ENCODE measurements around the gene NID2. TPM values are rescaled to one million over a fixed set of nuclear protein-coding genes. Genes with fewer than 3 reads are reported as not detected.

NID2 gene
- total RNA-seq, 1 experiment from 2014 or later = 6.6 TPM

DNA sequence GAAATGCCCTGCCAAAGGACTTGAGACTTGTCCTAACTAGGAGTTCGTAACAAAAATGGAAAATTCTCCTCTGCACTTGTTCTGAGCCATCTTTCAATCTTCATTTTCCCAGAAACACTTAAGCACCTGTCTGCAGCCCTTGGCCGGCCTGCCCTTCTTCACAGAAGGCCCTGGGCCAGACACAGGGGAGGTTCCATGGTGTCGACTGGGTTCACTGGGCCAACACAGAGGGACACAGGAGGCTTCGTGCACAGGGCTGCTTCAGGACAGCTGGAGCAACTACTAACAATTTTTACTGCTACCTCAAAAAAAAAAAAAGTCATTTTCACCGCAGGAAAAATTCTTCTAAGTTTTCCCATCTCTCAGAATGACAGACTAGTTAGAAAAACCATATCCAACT, 19.6 kb downstream of the NID2 start:
- H3K4me1 Mint-ChIP-seq = peaks cover 13 to 16% of the 10 kb centered on the region in 2 experiments
- TF ChIP-seq, protein P1, sequence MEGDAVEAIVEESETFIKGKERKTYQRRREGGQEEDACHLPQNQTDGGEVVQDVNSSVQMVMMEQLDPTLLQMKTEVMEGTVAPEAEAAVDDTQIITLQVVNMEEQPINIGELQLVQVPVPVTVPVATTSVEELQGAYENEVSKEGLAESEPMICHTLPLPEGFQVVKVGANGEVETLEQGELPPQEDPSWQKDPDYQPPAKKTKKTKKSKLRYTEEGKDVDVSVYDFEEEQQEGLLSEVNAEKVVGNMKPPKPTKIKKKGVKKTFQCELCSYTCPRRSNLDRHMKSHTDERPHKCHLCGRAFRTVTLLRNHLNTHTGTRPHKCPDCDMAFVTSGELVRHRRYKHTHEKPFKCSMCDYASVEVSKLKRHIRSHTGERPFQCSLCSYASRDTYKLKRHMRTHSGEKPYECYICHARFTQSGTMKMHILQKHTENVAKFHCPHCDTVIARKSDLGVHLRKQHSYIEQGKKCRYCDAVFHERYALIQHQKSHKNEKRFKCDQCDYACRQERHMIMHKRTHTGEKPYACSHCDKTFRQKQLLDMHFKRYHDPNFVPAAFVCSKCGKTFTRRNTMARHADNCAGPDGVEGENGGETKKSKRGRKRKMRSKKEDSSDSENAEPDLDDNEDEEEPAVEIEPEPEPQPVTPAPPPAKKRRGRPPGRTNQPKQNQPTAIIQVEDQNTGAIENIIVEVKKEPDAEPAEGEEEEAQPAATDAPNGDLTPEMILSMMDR (conservative IDR thresholded peaks at IDR 0.05) = no peak
- H3K27ac ChIP-seq (ENCODE audit: insufficient read length, low read depth, low read length) = no peak overlapping the region
- H2BK12ac ChIP-seq (ENCODE audit: insufficient read length, low read depth, low read length) = no peak overlapping the region
- H3K4me1 ChIP-seq (ENCODE audit: insufficient read depth, low read length) = 0 out of 2 replicates have a peak, but pooled peaks cover 3% of the 10 kb centered on the region
- H3T11ph ChIP-seq (ENCODE audit: low read length) = no peak overlapping the region
- no peak overlapping the region for H2AFZ ChIP-seq (ENCODE audit: low read length)
- no peak overlapping the region for H3K23ac ChIP-seq (ENCODE audit: insufficient read length, low read depth, low read length)
- H2BK20ac ChIP-seq (ENCODE audit: low read depth, low read length, poor library complexity, severe bottlenecking) = no peak overlapping the region
- H4K5ac ChIP-seq (ENCODE audit: insufficient read length, low read depth, low read length) = no peak overlapping the region
- no peaks in the 10 kb centered on the region for H3K9me3 Mint-ChIP-seq
- no peak overlapping the region for H3K56ac ChIP-seq (ENCODE audit: insufficient read length, low read depth, low read length)
- no peaks in the 10 kb centered on the region for H3K79me2 ChIP-seq (ENCODE audit: insufficient read depth, low read length)
- no peak overlapping the region for H4K91ac ChIP-seq (ENCODE audit: insufficient read length, low read depth, low read length)
- no peaks in the 10 kb centered on the region for H3K27me3 ChIP-seq (ENCODE audit: insufficient read depth, low read length)
- no peaks in the 10 kb centered on the region for H3K23me2 ChIP-seq (ENCODE audit: insufficient read length, low read depth, low read length, poor library complexity, severe bottlenecking)
- H3K14ac ChIP-seq (ENCODE audit: insufficient read depth, low read length) = no peak overlapping the region
- H4K20me1 ChIP-seq (ENCODE audit: control insufficient read depth, insufficient read depth, insufficient read length) = no peaks in the 10 kb centered on the region
- no peaks in the 10 kb centered on the region for H3K9me3 ChIP-seq (ENCODE audit: control insufficient read depth, low read depth, low read length)
- H3K27ac Mint-ChIP-seq = peak overlapping the region in 1 of 3 experiments; percentile 19; a peak in 1 of 7 replicates
- no peak for DNase-seq
- H3K27me3 Mint-ChIP-seq (ENCODE audit: low read depth) = peaks cover 4% of the 10 kb centered on the region; the same call in 1 of the 2 replicates
- no peak overlapping the region for H2BK120ac ChIP-seq (ENCODE audit: low read depth, low read length, poor library complexity, severe bottlenecking)
- H4K8ac ChIP-seq (replicated peaks; ENCODE audit: insufficient read length, low read depth, low read length) = no peak overlapping the region
- no peak overlapping the region for H3K4me2 ChIP-seq (ENCODE audit: insufficient read depth, insufficient read length, low read length)
- no peaks in the 10 kb centered on the region for H3K79me1 ChIP-seq (ENCODE audit: insufficient read depth, low read depth, low read length, poor library complexity, severe bottlenecking)
- no peak overlapping the region for H3K4me3 Mint-ChIP-seq
- no peak overlapping the region for H3K18ac ChIP-seq (ENCODE audit: insufficient read length, low read depth, low read length)
- H3K4ac ChIP-seq (ENCODE audit: low read depth, low read length) = no peak overlapping the region
- no peak overlapping the region for H2BK15ac ChIP-seq (ENCODE audit: low read depth, low read length)
- H2BK5ac ChIP-seq (ENCODE audit: insufficient read length, low read length) = no peak overlapping the region
- no peaks in the 10 kb centered on the region for H3K36me3 Mint-ChIP-seq (ENCODE audit: insufficient read depth in 1 of 3, low read depth in 3 of 3)
- no peak overlapping the region for H2AK5ac ChIP-seq (ENCODE audit: insufficient read length, low read length)
- H3K9ac ChIP-seq (ENCODE audit: extremely low read depth, insufficient read length, low read length) = no peak overlapping the region
- no CpG with 5 or more reads among the region's 5 CpGs for WGBS (ENCODE audit: extremely low coverage, insufficient read length, low lambda C conversion rate)

Measured in H9 (cell line).